Measurements from ENCODE around the gene TTC28. TPM values are rescaled to one million over a fixed set of nuclear protein-coding genes. Genes with fewer than 3 reads are reported as not detected.
"Not testable (repeated sequence)": the region's sequence is repeated elsewhere in the genome, so short reads cannot be mapped to it uniquely, and the experiment has no call there.

Gene TTC28
- total and polyA plus RNA-seq, 4 donors, result 3.1 to 74.9 (median 26.1) TPM

DNA sequence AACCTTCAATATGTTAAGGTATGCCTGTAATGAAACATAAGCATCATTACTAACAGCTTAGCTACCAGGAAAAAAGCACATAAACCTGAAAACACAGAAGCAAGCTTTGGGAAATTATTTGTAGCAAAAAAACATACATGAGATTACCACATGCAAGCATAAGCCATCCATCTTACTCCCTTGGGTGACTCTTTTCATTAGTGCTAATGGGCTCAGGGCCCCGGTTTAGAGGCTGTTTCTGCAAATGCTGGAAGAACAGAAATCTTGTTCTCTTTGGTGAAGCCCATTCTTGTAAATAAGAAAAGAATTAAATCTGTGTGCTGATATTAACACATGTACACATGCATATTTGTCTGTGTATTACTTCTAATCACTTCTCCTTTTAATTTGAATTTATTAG, 314.3 kb downstream of the TTC28 start:
- Histone ChIP-seq H3K36me3 (ENCODE audit: control insufficient read depth in 1 of 2, insufficient read depth in 2 of 2, low read length in 1 of 2) (no peaks in the 10 kb centered on the region), H3K9me3 (ENCODE audit: control insufficient read depth, low read length) (no peaks in the 10 kb centered on the region), H3K27me3 (ENCODE audit: control insufficient read depth in 1 of 2, insufficient read depth in 2 of 2, low read length in 1 of 2) (no peaks in the 10 kb centered on the region), H3K4me1 (ENCODE audit: control insufficient read depth in 1 of 2, insufficient read depth in 2 of 2, low read length in 2 of 2) (peaks cover 2 to 3% of the 10 kb centered on the region in 2 donors), H3K4me3 (ENCODE audit: low read length in 2 of 2) (no peak overlapping the region), H3K27ac (ENCODE audit: low read depth in 1 of 2, low read length in 2 of 2) (no peak overlapping the region)
- DNase-seq, result no peak
- 91 to 97% methylated on average over 1 of the region's 1 CpG for WGBS, 2 donors
- ATAC-seq (ENCODE audit: low FRiP score), result no peak
- intact Hi-C loops (cut with DNase I), result no loop called here

DNA sequence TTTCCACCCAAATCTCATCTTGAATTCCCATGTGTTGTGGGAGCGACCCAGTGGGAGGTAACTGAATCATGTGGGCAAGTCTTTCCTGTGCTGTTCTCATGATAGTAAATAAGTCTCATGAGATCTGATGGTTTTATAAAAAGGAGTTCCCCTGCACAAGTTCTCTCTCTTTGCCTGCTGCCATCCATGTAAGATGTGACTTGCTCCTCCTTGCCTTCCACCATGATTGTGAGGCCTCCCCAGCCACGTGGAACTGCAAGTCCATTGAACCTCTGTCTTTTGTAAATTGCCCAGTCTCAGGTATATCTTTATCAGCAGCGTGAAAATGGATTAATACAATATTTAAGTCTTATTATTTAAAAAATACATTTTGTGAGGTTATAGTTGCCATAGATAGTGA, 315.5 kb downstream of the TTC28 start:
- H3K36me3 ChIP-seq (ENCODE audit: control insufficient read depth in 1 of 2, insufficient read depth in 2 of 2, low read length in 1 of 2); H3K27me3 ChIP-seq (ENCODE audit: control insufficient read depth in 1 of 2, insufficient read depth in 2 of 2, low read length in 1 of 2); H3K4me3 ChIP-seq (ENCODE audit: low read length in 2 of 2); H3K27ac ChIP-seq (ENCODE audit: low read depth in 1 of 2, low read length in 2 of 2); intact Hi-C loops (cut with DNase I); DNase-seq; ATAC-seq (ENCODE audit: low FRiP score); H3K4me1 ChIP-seq (ENCODE audit: control insufficient read depth in 1 of 2, insufficient read depth in 2 of 2, low read length in 2 of 2); H3K9me3 ChIP-seq (ENCODE audit: control insufficient read depth, low read length): not testable (repeated sequence)
- WGBS, 2 donors, result 96 to 97% methylated on average over 3 of the region's 3 CpGs

DNA sequence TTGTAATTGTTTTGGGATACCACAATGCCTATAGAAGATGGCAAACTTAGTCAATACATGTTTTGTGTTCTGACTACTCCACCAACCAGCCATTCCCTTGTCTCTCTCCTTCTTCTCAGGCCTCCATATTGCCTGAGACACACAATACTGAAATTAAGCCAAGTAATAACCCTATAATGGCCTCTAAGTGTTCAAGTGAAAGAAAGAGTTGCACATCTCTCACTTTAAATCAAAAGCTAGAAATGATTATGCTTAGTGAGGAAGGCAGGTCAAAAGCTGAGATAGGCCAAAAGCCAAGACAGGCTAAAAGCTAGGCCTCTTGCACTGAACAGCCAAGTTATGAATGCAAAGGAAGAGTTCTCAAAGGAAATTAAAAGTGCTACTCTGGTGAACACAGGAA, 318.7 kb downstream of the TTC28 start:
- H3K27me3 ChIP-seq (ENCODE audit: control insufficient read depth in 1 of 2, insufficient read depth in 2 of 2, low read length in 1 of 2), result no peaks in the 10 kb centered on the region
- no peaks in the 10 kb centered on the region for H3K9me3 ChIP-seq (ENCODE audit: control insufficient read depth, low read length)
- intact Hi-C loops (cut with DNase I), result no loop called here
- no peak for ATAC-seq (ENCODE audit: low FRiP score)
- peaks cover 0 to 2% of the 10 kb centered on the region in 2 donors for H3K4me1 ChIP-seq (ENCODE audit: control insufficient read depth in 1 of 2, insufficient read depth in 2 of 2, low read length in 2 of 2)
- no peaks in the 10 kb centered on the region for H3K36me3 ChIP-seq (ENCODE audit: control insufficient read depth in 1 of 2, insufficient read depth in 2 of 2, low read length in 1 of 2)
- no peak for DNase-seq
- no peak overlapping the region for H3K27ac ChIP-seq (ENCODE audit: low read depth in 1 of 2, low read length in 2 of 2)
- no peak overlapping the region for H3K4me3 ChIP-seq (ENCODE audit: low read length in 2 of 2)

DNA sequence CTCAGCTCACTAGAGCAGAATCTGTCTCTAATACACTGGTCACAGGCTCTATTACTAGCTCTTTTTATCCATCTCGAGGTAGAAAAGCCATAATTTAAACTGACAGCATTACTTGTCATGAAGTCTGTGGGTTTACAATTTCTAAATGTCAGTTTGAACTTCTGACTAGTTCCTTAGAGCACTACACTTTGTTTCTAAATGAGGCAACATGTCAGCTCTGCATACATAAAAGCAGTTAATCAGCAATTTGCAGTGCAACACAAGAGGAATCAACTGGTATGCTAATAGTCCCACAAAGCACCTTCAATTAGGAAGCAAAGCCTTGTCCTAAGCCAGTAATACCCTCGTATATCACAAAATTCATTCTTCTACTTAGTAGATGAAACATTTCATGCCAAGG, 321.3 kb downstream of the TTC28 start:
- Histone ChIP-seq H3K4me1 (ENCODE audit: control insufficient read depth in 1 of 2, insufficient read depth in 2 of 2, low read length in 2 of 2) (peaks cover 0 to 2% of the 10 kb centered on the region in 2 donors), H3K36me3 (ENCODE audit: control insufficient read depth in 1 of 2, insufficient read depth in 2 of 2, low read length in 1 of 2) (no peaks in the 10 kb centered on the region), H3K4me3 (ENCODE audit: low read length in 2 of 2) (no peak overlapping the region), H3K27ac (ENCODE audit: low read depth in 1 of 2, low read length in 2 of 2) (no peak overlapping the region), H3K9me3 (ENCODE audit: control insufficient read depth, low read length) (no peaks in the 10 kb centered on the region), H3K27me3 (ENCODE audit: control insufficient read depth in 1 of 2, insufficient read depth in 2 of 2, low read length in 1 of 2) (no peaks in the 10 kb centered on the region)
- WGBS, 2 donors, result 41 to 55% methylated on average over 2 of the region's 2 CpGs
- DNase-seq, result no peak
- ATAC-seq (ENCODE audit: low FRiP score), result no peak
- intact Hi-C loops (cut with DNase I), result no loop called here

DNA sequence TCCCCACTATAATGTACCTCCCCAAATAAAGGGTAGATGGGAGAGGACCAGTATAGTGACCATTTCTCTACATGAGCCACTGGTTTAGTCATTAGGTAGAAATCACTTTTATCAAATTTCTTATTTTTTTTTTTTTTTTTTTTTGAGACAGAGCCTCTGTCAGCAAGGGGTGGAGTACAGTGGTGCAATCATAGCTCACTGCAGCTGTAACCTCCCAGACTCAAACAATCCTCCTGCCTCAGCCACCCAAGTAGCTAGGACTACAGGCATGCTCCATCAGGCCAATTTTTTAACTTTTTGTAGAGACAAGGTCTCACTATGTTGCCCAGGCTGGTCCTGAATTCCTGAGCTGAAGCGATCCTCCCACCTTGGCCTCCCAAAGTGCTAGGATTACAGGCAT, 322.4 kb downstream of the TTC28 start:
- no peak for ATAC-seq (ENCODE audit: low FRiP score)
- no peaks in the 10 kb centered on the region for H3K36me3 ChIP-seq (ENCODE audit: control insufficient read depth in 1 of 2, insufficient read depth in 2 of 2, low read length in 1 of 2)
- 96 to 100% methylated on average over 1 of the region's 1 CpG for WGBS, 2 donors
- peaks cover 0 to 2% of the 10 kb centered on the region in 2 donors for H3K4me1 ChIP-seq (ENCODE audit: control insufficient read depth in 1 of 2, insufficient read depth in 2 of 2, low read length in 2 of 2)
- intact Hi-C loops (cut with DNase I), result no loop called here
- DNase-seq, result no peak
- no peaks in the 10 kb centered on the region for H3K27me3 ChIP-seq (ENCODE audit: control insufficient read depth in 1 of 2, insufficient read depth in 2 of 2, low read length in 1 of 2)
- no peaks in the 10 kb centered on the region for H3K9me3 ChIP-seq (ENCODE audit: control insufficient read depth, low read length)
- H3K27ac ChIP-seq (ENCODE audit: low read depth in 1 of 2, low read length in 2 of 2), result no peak overlapping the region
- H3K4me3 ChIP-seq (ENCODE audit: low read length in 2 of 2), result no peak overlapping the region

DNA sequence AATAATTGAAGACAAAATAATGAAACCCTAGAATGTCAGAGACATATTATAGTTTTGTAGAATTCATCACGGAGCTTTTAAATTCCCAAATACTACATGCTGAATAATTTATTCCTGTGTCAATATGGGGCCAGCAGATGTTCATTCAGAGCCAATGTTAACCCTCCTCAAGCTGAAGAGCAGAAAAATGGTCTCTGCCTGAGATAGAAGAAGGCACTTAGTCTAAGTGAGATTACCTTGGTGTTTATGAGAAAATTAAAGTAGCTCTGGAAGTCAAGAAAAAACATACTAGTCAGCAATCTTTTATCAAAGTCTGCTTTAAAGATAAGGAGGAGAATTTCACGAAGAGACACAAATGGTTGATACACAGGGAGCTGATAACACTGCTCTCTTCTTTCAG, 328.2 kb downstream of the TTC28 start:
- 56 to 59% methylated on average over 2 of the region's 2 CpGs for WGBS, 2 donors
- ATAC-seq (ENCODE audit: low FRiP score), result no peak

DNA sequence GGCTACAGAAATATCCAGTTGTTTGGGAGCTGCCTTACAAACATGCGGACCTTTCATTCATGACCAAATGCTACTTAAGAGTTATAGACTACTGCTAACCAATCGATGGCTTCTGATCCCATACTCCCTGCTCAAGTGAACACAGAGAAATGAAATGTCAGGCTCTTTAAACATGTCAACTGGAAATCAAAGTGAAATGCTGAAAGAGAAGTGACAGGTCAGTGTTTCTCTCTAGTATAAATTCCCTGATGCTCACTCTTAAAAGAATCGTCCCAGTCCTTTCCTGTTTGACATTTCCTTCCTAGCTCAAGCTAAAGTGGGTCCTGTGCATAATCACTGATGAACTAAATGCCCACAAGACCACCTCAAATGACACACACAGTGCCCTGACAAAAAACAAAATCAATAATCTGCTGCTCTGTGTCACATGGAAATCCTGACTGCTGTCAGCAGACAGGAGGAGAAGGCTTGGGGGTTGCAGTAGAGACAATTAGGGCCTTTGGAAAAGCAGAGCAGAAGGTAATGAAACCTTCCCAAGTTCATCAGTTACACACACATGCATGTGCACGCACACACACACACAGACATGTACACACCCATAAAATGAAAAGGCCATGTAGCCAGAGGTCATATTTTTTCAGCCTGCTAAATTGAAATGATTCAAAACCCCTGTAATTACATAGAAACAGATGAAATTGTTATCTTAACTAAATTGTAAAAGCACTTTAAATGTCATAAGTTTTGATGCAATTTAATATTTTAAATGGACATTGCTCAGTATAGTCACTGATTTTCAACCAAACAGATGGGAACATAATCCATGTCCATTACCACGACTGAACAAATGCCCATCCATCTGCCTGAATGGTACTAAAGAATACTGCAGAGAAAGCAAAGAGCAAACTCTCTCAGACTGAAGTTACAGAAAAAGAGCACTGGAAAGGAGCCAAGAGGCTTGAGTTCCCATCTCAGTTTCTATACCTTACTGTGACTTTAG, 330.7 kb downstream of the TTC28 start:
- Histone ChIP-seq H3K36me3 (ENCODE audit: control insufficient read depth in 1 of 2, insufficient read depth in 2 of 2, low read length in 1 of 2) (no peaks in the 10 kb centered on the region), H3K9me3 (ENCODE audit: control insufficient read depth, low read length) (no peaks in the 10 kb centered on the region), H3K4me3 (ENCODE audit: low read length in 2 of 2) (no peak overlapping the region), H3K27me3 (ENCODE audit: control insufficient read depth in 1 of 2, insufficient read depth in 2 of 2, low read length in 1 of 2) (no peaks in the 10 kb centered on the region), H3K4me1 (ENCODE audit: control insufficient read depth in 1 of 2, insufficient read depth in 2 of 2, low read length in 2 of 2) (peaks cover 0 to 2% of the 10 kb centered on the region in 2 donors), H3K27ac (ENCODE audit: low read depth in 1 of 2, low read length in 2 of 2) (no peak overlapping the region)
- DNase-seq, result no peak
- 67 to 68% methylated on average over 5 of the region's 5 CpGs for WGBS, 2 donors
- ATAC-seq (ENCODE audit: low FRiP score), result no peak
- intact Hi-C loops (cut with DNase I), result no loop called here

More for the DNA sequence above, 328.2 kb downstream of the TTC28 start:
- intact Hi-C loops (cut with DNase I), result no loop called here
- no peaks in the 10 kb centered on the region for H3K27me3 ChIP-seq (ENCODE audit: control insufficient read depth in 1 of 2, insufficient read depth in 2 of 2, low read length in 1 of 2)
- peaks cover 0 to 2% of the 10 kb centered on the region in 2 donors for H3K4me1 ChIP-seq (ENCODE audit: control insufficient read depth in 1 of 2, insufficient read depth in 2 of 2, low read length in 2 of 2)
- H3K9me3 ChIP-seq (ENCODE audit: control insufficient read depth, low read length), result no peaks in the 10 kb centered on the region
- no peak overlapping the region for H3K27ac ChIP-seq (ENCODE audit: low read depth in 1 of 2, low read length in 2 of 2)
- DNase-seq, result no peak
- H3K4me3 ChIP-seq (ENCODE audit: low read length in 2 of 2), result no peak overlapping the region
- no peaks in the 10 kb centered on the region for H3K36me3 ChIP-seq (ENCODE audit: control insufficient read depth in 1 of 2, insufficient read depth in 2 of 2, low read length in 1 of 2)

DNA sequence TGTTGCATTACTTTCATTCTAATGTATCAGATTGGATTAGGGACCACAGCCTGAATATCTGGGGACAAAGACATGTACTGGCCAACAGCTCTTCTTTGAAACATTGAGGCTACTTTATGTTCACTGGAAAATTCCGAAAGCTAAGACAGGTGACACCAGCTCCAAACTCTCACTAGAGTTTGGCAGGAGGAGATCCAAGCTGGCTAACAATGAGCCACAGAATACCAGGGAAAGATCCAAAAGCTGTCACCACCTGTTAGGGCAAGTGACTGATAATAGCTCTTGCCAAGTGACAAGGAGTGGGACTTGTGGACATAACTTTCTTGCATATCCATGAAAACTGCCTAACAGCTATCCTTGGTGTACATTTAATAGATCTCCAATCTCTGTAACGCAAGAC, 333.3 kb downstream of the TTC28 start:
- DNase-seq (no peak), ATAC-seq (ENCODE audit: low FRiP score) (no peak)
- intact Hi-C loops (cut with DNase I), result no loop called here
- Histone ChIP-seq H3K27me3 (ENCODE audit: control insufficient read depth in 1 of 2, insufficient read depth in 2 of 2, low read length in 1 of 2) (no peaks in the 10 kb centered on the region), H3K4me3 (ENCODE audit: low read length in 2 of 2) (no peak overlapping the region), H3K36me3 (ENCODE audit: control insufficient read depth in 1 of 2, insufficient read depth in 2 of 2, low read length in 1 of 2) (no peaks in the 10 kb centered on the region), H3K4me1 (ENCODE audit: control insufficient read depth in 1 of 2, insufficient read depth in 2 of 2, low read length in 2 of 2) (peaks cover 0 to 2% of the 10 kb centered on the region in 2 donors), H3K27ac (ENCODE audit: low read depth in 1 of 2, low read length in 2 of 2) (no peak overlapping the region), H3K9me3 (ENCODE audit: control insufficient read depth, low read length) (no peaks in the 10 kb centered on the region)
- 85 to 88% methylated on average over 2 of the region's 2 CpGs for WGBS, 2 donors
